Measurements from ENCODE around the gene RBM43.

DNA sequence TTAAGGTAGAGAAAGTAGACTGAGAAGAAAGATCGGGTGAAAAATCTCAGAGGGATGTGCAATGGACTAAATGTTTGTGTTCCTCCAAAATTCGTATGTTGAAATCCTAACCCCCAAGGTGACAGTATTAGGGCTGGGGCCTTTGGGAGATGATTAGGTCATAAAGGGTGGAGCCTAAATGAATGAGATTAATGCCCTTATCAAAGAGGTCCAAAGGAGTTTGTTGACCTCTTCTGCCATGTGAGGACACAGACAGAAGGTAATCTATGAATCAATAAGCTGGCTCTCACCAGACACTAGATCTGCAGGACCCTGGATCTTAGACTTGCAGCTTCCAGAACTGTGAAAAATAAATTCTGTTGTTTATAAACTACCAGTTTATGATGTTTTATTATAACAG, 30.5 kb upstream of the RBM43 start:
- TF ChIP-seq, protein P1, sequence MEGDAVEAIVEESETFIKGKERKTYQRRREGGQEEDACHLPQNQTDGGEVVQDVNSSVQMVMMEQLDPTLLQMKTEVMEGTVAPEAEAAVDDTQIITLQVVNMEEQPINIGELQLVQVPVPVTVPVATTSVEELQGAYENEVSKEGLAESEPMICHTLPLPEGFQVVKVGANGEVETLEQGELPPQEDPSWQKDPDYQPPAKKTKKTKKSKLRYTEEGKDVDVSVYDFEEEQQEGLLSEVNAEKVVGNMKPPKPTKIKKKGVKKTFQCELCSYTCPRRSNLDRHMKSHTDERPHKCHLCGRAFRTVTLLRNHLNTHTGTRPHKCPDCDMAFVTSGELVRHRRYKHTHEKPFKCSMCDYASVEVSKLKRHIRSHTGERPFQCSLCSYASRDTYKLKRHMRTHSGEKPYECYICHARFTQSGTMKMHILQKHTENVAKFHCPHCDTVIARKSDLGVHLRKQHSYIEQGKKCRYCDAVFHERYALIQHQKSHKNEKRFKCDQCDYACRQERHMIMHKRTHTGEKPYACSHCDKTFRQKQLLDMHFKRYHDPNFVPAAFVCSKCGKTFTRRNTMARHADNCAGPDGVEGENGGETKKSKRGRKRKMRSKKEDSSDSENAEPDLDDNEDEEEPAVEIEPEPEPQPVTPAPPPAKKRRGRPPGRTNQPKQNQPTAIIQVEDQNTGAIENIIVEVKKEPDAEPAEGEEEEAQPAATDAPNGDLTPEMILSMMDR (IDR thresholded peaks at IDR 0.05), result no peak
- TF ChIP-seq POLR2A (IDR thresholded peaks at IDR 0.05), result no peak
